GM18873 (cell line): Measurements from ENCODE around the gene TNFRSF1A.

Source experiments
- ATAC-seq: cut with Tn5 transposase; IDR thresholded peaks from one replicate; pipeline ENCODE4 v1.9.1; 2021; ENCODE audit warnings: mild to moderate bottlenecking, moderate library complexity, moderate number of reproducible peaks; ENCODE audit not compliant: unreplicated experiment, low FRiP score

The TNFRSF1A gene

DNA sequence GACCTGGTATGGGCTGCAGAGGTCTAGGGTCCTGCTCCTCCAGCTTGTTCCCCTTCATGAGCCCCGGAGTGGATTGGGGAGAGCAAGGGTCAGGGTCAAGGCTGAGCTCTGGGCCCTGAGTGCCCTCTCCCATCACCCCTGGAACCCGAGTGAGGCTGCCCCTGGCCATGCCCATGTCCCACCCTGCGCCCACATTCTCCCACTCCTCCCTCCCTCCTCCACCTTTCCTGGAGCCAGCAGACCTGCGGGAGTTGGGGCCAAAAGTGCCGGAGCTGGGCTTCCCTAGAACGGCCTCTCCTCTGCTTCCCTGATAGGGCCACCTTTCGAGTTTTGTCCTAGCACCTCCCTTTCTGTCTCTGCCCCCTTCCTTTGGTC, 32.9 kb upstream of the TNFRSF1A start:
- ATAC-seq: no peak

GRCh38 chr12:6374028-6374785, 32.3 kb upstream of the TNFRSF1A start:
- no peak for ATAC-seq

- no peak for ATAC-seq
Measured at GRCh38 chr12:6373022-6373787, 31.3 kb upstream of the TNFRSF1A start.

DNA sequence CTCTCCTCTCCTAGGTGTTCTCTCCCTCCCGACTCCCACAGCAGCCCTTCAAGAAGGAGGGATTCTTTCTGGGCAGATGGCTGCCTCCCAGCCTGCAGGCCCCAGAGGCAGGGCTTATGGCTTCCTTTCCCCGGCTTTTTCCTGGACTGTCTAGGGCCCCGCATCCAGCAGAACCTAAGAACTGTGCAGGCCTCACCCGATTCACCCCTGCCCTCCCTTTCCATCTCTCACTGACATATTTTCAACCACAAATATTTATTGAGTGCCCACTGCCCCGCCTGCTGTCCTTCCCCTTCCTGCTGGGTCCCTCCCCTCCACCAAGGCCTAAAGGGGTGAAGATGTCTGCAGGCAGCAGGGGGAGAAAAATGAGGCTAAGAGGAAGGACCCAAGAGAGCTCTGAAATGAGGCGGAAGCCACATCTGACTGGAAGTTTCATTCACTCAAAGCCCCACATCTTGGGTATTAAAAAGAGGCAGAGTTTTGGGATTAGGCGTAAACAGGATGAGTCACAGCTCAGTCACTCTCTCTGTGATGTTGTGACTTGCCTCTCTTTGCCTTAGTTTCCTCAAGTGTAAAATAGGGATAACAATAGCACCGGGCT, 30.6 kb upstream of the TNFRSF1A start:
- no peak for ATAC-seq

DNA sequence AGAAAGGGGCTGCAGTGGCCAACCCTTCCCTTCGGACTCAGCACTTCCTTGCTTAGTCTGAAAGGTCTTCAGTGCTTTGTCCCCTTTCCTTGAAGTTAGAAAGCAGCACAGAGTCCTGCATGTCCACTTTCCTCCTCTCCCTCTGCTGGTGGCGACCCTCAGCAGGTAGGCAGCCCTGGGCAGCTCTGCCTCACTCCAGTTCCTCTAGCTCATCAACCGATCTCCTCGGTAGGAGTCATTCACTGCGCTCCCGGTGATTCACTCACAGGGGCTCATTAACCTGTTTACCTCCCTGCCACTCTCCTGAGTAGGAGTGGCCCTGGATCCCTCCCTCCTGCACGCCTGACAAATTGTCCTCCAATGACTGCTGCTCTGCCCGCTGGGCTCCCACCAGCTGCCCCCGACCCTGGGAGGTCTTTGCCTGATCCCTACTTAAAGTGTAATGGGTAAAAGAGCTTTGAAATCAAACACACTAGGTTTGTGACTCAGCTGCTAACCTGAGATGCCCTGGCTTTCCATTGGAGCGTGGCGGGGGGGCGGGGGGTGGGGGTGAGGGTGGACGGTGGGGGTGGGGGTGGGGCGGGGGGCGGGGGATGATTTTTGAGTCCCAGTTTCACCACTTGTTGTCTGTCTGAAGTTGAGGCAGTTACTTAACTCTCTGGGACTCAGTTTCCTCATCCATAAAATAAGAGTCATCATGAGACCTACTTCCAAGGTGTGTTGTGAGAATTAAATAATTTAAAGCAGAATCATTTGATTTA, 29.3 kb upstream of the TNFRSF1A start:
- no peak for ATAC-seq

GRCh38 chr12:6370576-6370935, 28.7 kb upstream of the TNFRSF1A start:
- ATAC-seq: no peak

DNA sequence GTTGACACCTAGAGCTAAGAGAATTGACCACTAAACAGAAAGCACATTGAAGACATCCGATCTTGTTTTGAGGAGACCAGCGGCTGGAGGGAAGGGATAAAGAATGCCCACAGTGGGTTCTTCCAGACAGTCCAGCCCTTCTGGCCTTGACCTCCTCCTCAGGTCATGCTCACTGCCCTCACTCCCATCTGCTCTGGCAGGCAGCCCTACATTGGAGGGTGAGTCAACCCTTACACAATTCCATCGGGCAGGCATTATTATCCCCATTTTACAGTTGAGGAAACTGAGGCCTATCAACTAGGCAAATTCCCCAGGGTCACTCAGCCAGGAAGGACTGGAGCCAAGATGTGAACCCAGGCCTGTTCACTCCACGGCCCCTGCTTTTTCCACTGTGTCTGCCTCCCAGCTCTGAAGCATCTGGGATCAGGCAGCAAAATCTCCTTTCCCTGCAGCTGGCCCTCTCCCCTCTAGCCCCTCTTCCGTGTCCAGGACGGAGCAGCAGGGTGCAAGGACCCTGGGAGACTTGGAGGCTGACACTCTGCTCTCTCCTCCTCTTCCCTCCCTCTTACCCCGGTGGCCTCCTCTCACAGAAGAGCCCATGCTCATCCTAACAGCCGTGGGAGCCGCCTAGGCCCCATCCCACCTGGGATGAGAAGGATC, 28.2 kb upstream of the TNFRSF1A start:
- ATAC-seq: no peak

DNA sequence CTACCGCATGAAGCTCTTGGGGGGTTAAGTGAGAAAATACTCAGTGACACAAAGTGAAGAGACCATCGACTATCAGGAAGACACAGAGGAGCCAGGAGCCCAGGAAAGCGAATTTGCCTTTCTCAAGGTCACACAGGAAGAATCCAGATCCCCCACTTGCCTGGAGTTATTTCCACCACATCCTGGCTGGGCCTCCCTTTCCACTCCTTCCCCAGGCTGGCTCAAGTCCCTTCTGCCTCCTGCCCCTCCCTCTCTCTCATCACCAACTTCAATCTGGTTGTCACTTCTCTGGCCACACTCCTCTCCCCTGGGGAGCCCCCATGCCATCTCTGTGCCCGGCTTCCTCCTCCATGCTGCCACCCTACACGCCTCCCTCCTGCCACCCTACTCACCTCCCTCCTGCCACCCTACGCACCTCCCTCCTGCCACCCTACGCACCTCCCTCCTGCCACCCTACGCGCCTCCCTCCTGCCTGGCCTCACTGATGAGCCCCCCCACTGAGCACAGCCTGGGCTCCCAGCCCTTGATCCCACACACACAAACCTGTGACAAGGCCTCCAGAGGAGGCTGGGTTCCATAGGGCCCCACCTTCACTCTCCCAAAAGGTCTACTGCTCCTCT, 27.1 kb upstream of the TNFRSF1A start:
- no peak for ATAC-seq

DNA sequence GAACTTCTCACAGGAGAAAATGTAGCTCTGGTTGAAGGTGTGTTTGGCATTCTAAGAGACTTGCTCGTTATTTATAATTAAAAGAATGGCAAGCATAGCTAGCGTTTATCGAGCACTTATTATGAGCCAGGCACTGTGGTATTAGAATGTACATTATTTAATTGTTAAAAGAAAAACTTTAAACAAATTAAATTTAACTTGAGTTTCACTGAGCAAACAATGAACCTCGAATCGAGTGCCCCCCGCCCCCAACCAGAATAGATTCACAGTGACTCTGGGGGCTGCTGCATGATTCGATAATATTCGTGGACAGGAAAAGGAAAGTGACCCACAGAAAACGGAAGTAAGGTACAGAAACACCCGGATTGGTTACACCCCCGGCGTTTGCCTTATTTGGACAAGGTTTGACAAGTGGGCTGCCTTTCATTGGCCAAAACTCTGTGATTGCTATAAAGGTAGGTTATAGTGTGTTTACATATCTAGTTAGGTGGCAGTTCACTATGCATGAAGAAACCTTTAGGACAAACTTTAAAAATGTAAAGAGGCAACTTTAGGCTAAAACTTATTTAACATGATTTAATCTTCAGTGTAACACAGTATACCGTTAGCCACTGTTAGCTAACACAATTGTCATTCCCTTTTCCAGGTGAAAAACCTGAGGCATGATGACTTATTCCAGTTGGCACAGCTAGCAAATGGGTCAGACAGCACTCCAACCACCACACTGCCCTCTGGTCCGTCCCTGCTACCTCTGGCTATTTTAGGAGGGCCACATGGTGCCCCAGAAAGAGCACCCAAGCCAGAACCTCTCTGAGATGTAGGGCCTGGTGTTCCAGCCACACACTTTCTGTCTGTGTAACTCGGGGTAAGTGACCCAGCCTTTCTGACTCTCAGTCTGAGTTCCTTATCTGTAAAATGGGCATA, 26.4 kb upstream of the TNFRSF1A start:
- no peak for ATAC-seq

DNA sequence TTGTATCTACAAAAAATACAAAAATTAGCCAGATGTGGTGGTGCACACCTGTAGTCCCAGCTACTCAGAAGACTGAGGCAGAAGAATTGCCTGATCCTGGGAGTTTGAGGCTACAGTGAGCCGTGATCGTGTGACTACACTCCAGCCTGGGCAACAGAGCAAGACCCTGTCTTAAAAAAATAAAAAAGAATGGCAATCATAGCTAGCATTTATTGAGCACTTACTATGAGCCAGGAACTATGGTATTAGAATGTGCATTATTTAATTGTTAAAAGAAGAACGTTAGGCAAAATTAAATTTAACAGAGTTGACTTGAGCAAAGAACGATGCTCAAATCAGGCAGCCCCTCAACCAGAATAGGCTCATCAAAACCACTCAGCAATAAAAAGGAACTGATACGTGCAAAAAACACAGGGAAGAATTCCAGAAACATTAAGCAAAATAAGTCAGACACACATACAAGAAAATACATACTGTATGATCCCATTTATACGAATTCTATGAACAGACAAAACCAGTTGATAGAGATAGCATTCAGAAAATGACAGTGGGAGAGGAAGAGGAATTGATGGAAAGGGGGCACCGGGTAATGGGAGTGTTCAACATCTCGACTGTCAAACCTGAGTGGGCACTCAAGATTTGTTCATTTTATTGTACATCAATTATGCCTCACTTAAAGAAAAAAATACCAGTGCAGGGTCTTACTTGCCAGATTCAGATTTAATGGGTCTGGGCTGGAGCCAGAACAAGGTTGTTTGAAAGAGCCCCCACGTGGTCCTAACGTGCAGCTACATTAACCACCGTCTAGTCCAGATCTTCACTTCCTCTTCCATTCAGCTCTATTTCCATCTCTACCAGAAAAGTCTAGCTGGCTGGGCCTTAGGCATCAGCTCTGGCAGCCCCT, 25.4 kb upstream of the TNFRSF1A start:
- ATAC-seq: no peak

- ATAC-seq: no peak
Measured at GRCh38 chr12:6364044-6364374, 22.1 kb upstream of the TNFRSF1A start.

GRCh38 chr12:6363330-6364043, 21.6 kb upstream of the TNFRSF1A start:
- ATAC-seq: no peak

GRCh38 chr12:6363010-6363329, 21.1 kb upstream of the TNFRSF1A start:
- no peak for ATAC-seq

- ATAC-seq: no peak
Measured at GRCh38 chr12:6362403-6362802, 20.5 kb upstream of the TNFRSF1A start.

GRCh38 chr12:6361834-6362233, 20.0 kb upstream of the TNFRSF1A start:
- no peak for ATAC-seq

DNA sequence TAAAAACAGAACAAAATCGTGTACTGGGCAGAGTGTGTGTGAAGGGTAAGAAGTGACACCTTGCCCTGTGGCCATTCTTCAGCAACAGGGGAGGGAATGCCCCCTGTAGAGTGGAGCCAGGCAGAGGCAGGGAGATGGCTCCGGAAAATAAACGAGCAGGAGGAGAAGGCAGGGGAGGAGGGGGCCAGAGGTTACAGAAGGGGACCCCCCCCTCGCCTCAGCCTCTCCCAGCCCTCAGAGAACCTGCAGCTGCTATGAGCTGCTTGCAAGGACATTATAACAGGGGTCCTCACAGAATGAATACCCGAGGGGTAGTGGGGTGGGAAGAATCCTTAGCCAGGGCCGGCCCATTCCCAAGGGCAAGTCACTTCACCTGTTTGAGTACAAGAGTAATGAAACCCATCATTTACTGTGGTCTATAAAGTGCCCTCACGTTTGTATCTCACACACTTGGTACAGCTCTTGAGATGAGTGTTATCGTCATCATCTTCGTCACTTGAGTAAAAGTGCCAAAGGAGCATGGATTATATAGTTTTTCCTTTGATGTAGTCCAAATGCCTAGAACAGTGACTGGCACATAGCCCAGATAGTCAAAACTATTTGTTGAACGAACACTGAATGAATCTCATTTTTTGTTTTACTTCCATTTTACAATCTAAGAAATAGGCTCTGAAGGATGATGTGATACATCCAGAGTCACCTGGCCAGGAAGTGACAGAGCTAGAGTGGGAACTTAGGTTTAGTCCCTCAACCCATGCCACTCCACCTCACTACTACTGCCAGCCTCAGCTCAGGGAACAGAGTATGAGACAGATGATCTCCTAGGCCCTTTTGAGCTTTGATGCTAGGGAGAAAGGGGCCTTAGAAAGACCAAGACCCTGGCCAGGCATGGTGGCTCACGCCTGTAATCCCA, 19.0 kb upstream of the TNFRSF1A start:
- no peak for ATAC-seq
